GM19455 (cell line): ENCODE measurements around the gene MSX1.

Source experiments
- ATAC-seq: cut with Tn5 transposase; IDR thresholded peaks from one replicate; pipeline ENCODE4 v1.9.1; 2021; ENCODE audit not compliant: unreplicated experiment

MSX1 gene

DNA sequence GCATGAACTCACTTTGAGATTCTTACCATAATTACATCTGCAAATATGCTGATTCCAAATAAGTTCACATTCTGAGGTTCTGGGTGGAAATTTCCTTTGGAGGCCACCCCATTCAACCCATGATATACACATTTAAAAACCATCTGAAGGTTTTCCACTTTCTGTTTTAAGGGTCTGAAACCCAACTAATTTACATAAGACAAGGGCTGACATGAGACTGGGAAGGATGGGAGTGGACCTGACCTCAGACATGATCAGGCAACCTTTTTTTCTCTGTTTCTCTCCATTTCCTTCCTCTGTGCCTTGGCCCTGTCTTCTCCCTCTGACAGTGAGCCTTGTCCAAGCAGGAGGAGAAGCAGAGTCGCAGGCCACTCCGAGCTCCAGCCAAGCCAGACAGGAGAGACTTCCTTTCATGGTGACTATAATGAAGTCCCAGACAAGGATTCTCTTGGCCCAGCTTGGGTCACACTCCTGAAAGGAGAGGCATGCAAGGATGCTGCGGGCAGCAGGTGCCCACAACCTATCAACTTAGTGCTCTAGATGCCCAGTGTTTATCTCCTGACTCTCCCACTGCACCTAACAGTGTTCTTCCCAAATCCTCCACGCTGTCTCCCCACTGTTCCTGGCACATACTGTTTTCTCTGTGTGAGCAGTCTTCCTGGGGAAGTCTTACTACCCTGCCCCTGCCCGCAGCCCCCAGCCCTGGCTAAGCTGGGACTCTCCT is 39.9 kb downstream of the MSX1 start:
- ATAC-seq: no peak

DNA sequence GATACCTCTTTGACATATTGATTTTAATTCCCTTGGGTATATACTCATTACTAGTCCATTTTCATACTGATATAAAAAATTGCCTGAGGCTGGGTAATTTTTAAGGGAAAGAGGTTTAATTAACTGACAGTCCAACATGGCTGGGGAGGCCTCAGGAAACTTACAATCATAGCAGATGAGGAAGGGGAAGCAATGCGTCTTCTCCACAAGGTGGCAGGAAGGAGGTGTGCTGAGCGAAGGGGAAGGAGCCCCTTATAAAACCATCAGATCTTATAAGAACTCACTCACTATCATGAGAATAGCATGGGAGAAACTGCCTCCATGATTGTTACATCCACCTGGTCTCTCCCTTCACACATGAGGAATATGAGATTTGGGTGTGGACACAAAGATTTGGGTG is 42.4 kb downstream of the MSX1 start:
- no peak for ATAC-seq

DNA sequence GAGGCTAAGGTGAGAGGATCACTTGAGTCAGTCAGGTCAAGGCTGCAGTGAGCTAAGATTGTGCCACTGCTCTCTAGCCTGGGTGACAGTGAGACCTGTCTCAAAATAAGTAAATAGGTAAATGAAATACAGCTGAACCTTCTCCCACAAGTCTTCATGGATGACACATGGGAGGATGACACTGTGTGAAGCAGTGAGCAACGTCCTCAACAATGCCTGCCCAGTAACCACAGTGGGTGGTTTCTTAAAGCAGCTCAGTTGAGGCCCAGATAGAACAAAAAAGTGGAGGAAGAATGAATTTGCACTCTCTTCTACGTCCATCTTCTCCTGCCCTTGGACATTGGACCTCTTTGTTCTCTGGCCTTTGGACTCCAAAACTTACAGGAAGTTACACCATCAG is 52.7 kb downstream of the MSX1 start:
- ATAC-seq: no peak

DNA sequence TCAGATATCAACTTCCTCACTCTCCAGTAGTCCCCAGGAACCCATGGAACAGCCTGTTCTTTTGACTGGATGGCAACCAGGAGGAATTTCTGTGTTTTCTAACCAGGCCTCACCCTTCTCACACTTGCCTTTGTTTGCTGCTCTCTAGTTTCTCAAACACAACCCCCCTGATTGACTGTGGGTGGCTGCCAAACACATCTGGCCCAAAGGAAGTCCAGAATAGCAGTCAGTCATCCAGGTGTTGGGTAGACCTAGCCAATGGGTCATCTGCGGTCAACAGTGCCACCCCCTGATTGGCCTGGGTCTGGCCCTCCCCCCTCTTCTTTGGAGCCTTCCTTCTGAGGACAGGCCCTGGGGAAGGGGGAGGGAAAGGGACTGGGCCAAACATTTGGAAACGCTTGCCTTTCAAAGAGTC is 53.7 kb downstream of the MSX1 start:
- ATAC-seq: no peak
